Osteocyte (in vitro differentiated cells): ENCODE measurements around the gene MEG3. TPM values are rescaled to one million over a fixed set of nuclear protein-coding genes. Genes with fewer than 3 reads are reported as not detected.

Experiments
- DNase-seq: peaks from one replicate; pipeline ENCODE4 v3.0.0; 2021; ENCODE audit warnings: mixed read lengths; ENCODE audit not compliant: unreplicated experiment; ENCODE audit errors: extremely low spot score
- H3K27ac Mint-ChIP-seq: one replicate; pipeline ENCODE4 v1.8.0; 2021; ENCODE audit warnings: mild to moderate bottlenecking, mixed read lengths; ENCODE audit not compliant: unreplicated experiment
- H3K27me3 Mint-ChIP-seq: one replicate; pipeline ENCODE4 v1.8.0; 2021; ENCODE audit warnings: mixed read lengths; ENCODE audit not compliant: unreplicated experiment
- H3K36me3 Mint-ChIP-seq: one replicate; pipeline ENCODE4 v1.8.0; 2021; ENCODE audit warnings: mixed read lengths; ENCODE audit not compliant: unreplicated experiment
- H3K4me1 Mint-ChIP-seq: one replicate; pipeline ENCODE4 v1.8.0; 2021; ENCODE audit warnings: mixed read lengths; ENCODE audit not compliant: unreplicated experiment
- H3K4me3 Mint-ChIP-seq: one replicate; pipeline ENCODE4 v1.8.0; 2021; ENCODE audit warnings: mild to moderate bottlenecking, moderate library complexity, mixed read lengths; ENCODE audit not compliant: unreplicated experiment
- H3K9me3 Mint-ChIP-seq: one replicate; pipeline ENCODE4 v1.8.0; 2021; ENCODE audit warnings: mixed read lengths; ENCODE audit not compliant: unreplicated experiment
- CTCF ChIP-seq: fragments of 200-600 bp; sonication (generic); IDR thresholded peaks from 2 replicates; pipeline ENCODE4 v1.5.0; 2021; ENCODE audit warnings: antibody characterized with exemption, mild to moderate bottlenecking, moderate library complexity
- total RNA-seq: library from RNA; stranded (reverse); gene quantifications from 2 replicates; pipeline ENCODE4 v1.2.1, GENCODE V29; 2021

MEG3 gene
- total RNA-seq, 1 donor from 2014 or later, result not detected

- no peaks in the 10 kb centered on the region for H3K9me3 Mint-ChIP-seq
- no peak overlapping the region for H3K27ac Mint-ChIP-seq
- DNase-seq, result no peak
- H3K4me3 Mint-ChIP-seq, result no peak overlapping the region
- no peaks in the 10 kb centered on the region for H3K4me1 Mint-ChIP-seq
- no peaks in the 10 kb centered on the region for H3K36me3 Mint-ChIP-seq
- no peak for TF ChIP-seq CTCF
- H3K27me3 Mint-ChIP-seq, result peaks cover 29% of the 10 kb centered on the region
Measured at GRCh38 chr14:100804138-100804537, 21.8 kb upstream of the MEG3 start.

GRCh38 chr14:100804558-100805309, 21.2 kb upstream of the MEG3 start:
- H3K4me1 Mint-ChIP-seq, result no peaks in the 10 kb centered on the region
- peaks cover 23% of the 10 kb centered on the region for H3K27me3 Mint-ChIP-seq
- peaks cover 3% of the 10 kb centered on the region for H3K36me3 Mint-ChIP-seq
- no peak for DNase-seq
- no peak overlapping the region for H3K27ac Mint-ChIP-seq
- no peak overlapping the region for H3K4me3 Mint-ChIP-seq
- H3K9me3 Mint-ChIP-seq, result peaks cover 3% of the 10 kb centered on the region
- no peak for TF ChIP-seq CTCF

- Mint-ChIP-seq H3K4me1 (no peaks in the 10 kb centered on the region), H3K27me3 (peaks cover 10% of the 10 kb centered on the region), H3K4me3 (no peak overlapping the region), H3K36me3 (peaks cover 3% of the 10 kb centered on the region), H3K9me3 (peaks cover 3% of the 10 kb centered on the region), H3K27ac (no peak overlapping the region)
- no peak for DNase-seq
- TF ChIP-seq CTCF, result no peak
Measured at GRCh38 chr14:100806386-100806785, 19.5 kb upstream of the MEG3 start.

GRCh38 chr14:100807496-100807895, 18.4 kb upstream of the MEG3 start:
- H3K27me3 Mint-ChIP-seq, result peaks cover 7% of the 10 kb centered on the region
- no peak for TF ChIP-seq CTCF
- peaks cover 3% of the 10 kb centered on the region for H3K36me3 Mint-ChIP-seq
- no peak for DNase-seq
- peaks cover 3% of the 10 kb centered on the region for H3K9me3 Mint-ChIP-seq
- no peak overlapping the region for H3K4me3 Mint-ChIP-seq
- H3K4me1 Mint-ChIP-seq, result no peaks in the 10 kb centered on the region
- H3K27ac Mint-ChIP-seq, result no peak overlapping the region

- peaks cover 3% of the 10 kb centered on the region for H3K9me3 Mint-ChIP-seq
- no peak for DNase-seq
- H3K27me3 Mint-ChIP-seq, result peaks cover 7% of the 10 kb centered on the region
- TF ChIP-seq CTCF, result no peak
- H3K27ac Mint-ChIP-seq, result no peak overlapping the region
- H3K36me3 Mint-ChIP-seq, result peaks cover 3% of the 10 kb centered on the region
- no peak overlapping the region for H3K4me3 Mint-ChIP-seq
- no peaks in the 10 kb centered on the region for H3K4me1 Mint-ChIP-seq
Measured at GRCh38 chr14:100807979-100808734, 17.8 kb upstream of the MEG3 start.
